ENCODE measurements around the gene KCNG2. TPM values are rescaled to one million over a fixed set of nuclear protein-coding genes. Genes with fewer than 3 reads are reported as not detected.

The KCNG2 gene
- total RNA-seq, 1 experiment from 2014 or later = not detected

GRCh38 chr18:79917169-79917852 is 119.6 kb downstream of the KCNG2 start:
- H3K9me3 ChIP-seq = no peaks in the 10 kb centered on the region
- Mint-ChIP-seq H3K27me3 (ENCODE audit: insufficient read depth, unreplicated experiment) (no peaks in the 10 kb centered on the region), H3K36me3 (ENCODE audit: insufficient read depth, unreplicated experiment) (peaks cover 7% of the 10 kb centered on the region), H3K9me3 (ENCODE audit: unreplicated experiment) (no peaks in the 10 kb centered on the region), H3K4me1 (ENCODE audit: low read depth, unreplicated experiment) (no peaks in the 10 kb centered on the region), H3K27ac (ENCODE audit: unreplicated experiment) (no peak overlapping the region), H3K4me3 (ENCODE audit: unreplicated experiment) (no peak overlapping the region)
- BruUV-seq (replicated peaks) = no TSS peak
- DNase-seq = no peak
- peaks cover 1% of the 10 kb centered on the region; the same call in 1 of the 2 replicates for H3K36me3 ChIP-seq (ENCODE audit: control insufficient read depth, insufficient read depth, low read length)
- H3K27me3 ChIP-seq (replicated peaks; ENCODE audit: control insufficient read depth, insufficient read depth, low read length) = no peaks in the 10 kb centered on the region
- no peak overlapping the region for H3K4me3 ChIP-seq (ENCODE audit: low read depth, low read length)
- intact Hi-C loops (cut with micrococcal nuclease; ENCODE audit: unreplicated experiment) = no loop called here
- ChIA-PET CTCF (no interaction called here), POLR2A (no interaction called here)
- H3K4me1 ChIP-seq = no peaks in the 10 kb centered on the region
- no peak for TF ChIP-seq CTCF (IDR thresholded peaks at IDR 0.05; ENCODE audit: insufficient read depth in 1 of 2, low read depth in 1 of 2, low read length in 1 of 2, severe bottlenecking in 1 of 2, unreplicated experiment in 1 of 2)

DNA sequence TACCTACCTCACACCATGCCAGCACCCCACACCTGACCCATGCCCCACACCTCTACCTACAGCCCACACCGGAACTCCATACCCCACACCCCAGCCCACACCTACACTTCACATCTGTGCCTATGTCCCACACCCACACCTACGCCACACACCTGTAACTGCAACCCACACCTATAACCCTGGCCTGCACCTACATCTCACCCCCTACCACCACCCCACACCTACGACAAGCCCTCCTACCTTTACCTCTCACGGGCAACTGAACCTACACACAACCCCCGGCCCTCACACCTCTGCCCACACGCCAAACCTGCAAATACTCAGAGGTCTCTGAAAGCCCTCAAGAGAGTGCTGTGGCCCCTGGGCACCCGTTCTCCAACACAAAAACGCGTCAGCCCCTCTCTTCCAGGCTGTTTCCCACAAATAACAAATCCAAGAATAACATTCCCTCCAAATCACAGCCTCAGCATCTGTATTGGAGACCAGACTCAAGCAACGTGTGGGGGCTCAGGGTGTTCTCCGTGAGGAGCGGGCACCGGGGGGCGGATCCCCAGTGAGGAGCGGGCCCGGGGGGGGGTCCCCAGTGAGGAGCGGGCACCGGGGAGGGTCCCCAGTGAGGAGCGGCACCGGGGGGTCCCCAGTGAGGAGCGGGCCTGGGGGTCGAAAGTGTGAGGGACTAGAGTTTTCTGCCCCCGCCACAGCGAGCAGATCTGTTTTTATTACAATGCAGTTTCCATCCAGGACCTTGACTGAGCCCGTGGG is 120.3 kb downstream of the KCNG2 start:
- Mint-ChIP-seq H3K4me3 (ENCODE audit: unreplicated experiment) (no peak overlapping the region), H3K4me1 (ENCODE audit: low read depth, unreplicated experiment) (no peaks in the 10 kb centered on the region), H3K9me3 (ENCODE audit: unreplicated experiment) (no peaks in the 10 kb centered on the region), H3K36me3 (ENCODE audit: insufficient read depth, unreplicated experiment) (peaks cover 7% of the 10 kb centered on the region), H3K27ac (ENCODE audit: unreplicated experiment) (no peak overlapping the region), H3K27me3 (ENCODE audit: insufficient read depth, unreplicated experiment) (no peaks in the 10 kb centered on the region)
- H3K9me3 ChIP-seq = no peaks in the 10 kb centered on the region
- ChIA-PET POLR2A (no interaction called here), CTCF (no interaction called here)
- H3K27me3 ChIP-seq (replicated peaks; ENCODE audit: control insufficient read depth, insufficient read depth, low read length) = no peaks in the 10 kb centered on the region
- no peak for TF ChIP-seq CTCF (IDR thresholded peaks at IDR 0.05; ENCODE audit: insufficient read depth in 1 of 2, low read depth in 1 of 2, low read length in 1 of 2, severe bottlenecking in 1 of 2, unreplicated experiment in 1 of 2)
- DNase-seq = no peak
- H3K36me3 ChIP-seq (ENCODE audit: control insufficient read depth, insufficient read depth, low read length) = peaks cover 1% of the 10 kb centered on the region; the same call in 1 of the 2 replicates
- H3K4me3 ChIP-seq (ENCODE audit: low read depth, low read length) = no peak overlapping the region
- no peaks in the 10 kb centered on the region for H3K4me1 ChIP-seq
- intact Hi-C loops (cut with micrococcal nuclease; ENCODE audit: unreplicated experiment) = no loop called here
- BruUV-seq (replicated peaks) = no TSS peak

DNA sequence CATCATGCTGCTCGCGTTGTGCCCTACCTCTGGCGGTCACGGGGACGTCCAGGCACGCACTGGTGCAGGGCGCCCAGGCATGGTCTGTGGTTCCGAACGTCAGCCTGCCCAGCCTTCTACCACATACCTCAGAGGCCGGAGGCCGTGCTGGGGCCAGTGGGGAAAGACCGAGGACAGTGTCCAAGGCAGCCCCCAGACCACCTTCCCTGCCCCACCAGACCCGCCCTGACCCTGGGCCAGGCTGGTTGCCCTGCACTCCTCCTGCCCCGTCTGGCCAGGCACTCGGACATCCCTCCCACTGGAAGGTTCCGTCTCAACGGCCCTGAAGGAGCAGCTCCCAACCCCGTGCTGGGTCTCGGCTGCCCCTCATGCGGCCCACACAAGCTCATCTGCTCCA is 120.9 kb downstream of the KCNG2 start:
- Mint-ChIP-seq H3K4me1 (ENCODE audit: low read depth, unreplicated experiment) (no peaks in the 10 kb centered on the region), H3K27me3 (ENCODE audit: insufficient read depth, unreplicated experiment) (no peaks in the 10 kb centered on the region), H3K36me3 (ENCODE audit: insufficient read depth, unreplicated experiment) (peaks cover 13% of the 10 kb centered on the region), H3K27ac (ENCODE audit: unreplicated experiment) (no peak overlapping the region), H3K4me3 (ENCODE audit: unreplicated experiment) (no peak overlapping the region), H3K9me3 (ENCODE audit: unreplicated experiment) (no peaks in the 10 kb centered on the region)
- ChIA-PET POLR2A (no interaction called here), CTCF (no interaction called here)
- BruUV-seq (replicated peaks) = no TSS peak
- Histone ChIP-seq H3K4me1 (no peaks in the 10 kb centered on the region), H3K36me3 (ENCODE audit: control insufficient read depth, insufficient read depth, low read length) (peaks cover 1% of the 10 kb centered on the region; the same call in 1 of the 2 replicates), H3K9me3 (no peaks in the 10 kb centered on the region), H3K4me3 (ENCODE audit: low read depth, low read length) (no peak overlapping the region), H3K27me3 (replicated peaks; ENCODE audit: control insufficient read depth, insufficient read depth, low read length) (no peaks in the 10 kb centered on the region)
- no peak for DNase-seq
- intact Hi-C loops (cut with micrococcal nuclease; ENCODE audit: unreplicated experiment) = no loop called here
- no peak for TF ChIP-seq CTCF (IDR thresholded peaks at IDR 0.05; ENCODE audit: insufficient read depth in 1 of 2, low read depth in 1 of 2, low read length in 1 of 2, severe bottlenecking in 1 of 2, unreplicated experiment in 1 of 2)
